Mononuclear cell (primary cell): Measurements from ENCODE around the gene CCDC117. TPM values are rescaled to one million over a fixed set of nuclear protein-coding genes. Genes with fewer than 3 reads are reported as not detected.
"Not testable (repeated sequence)": the region's sequence is repeated elsewhere in the genome, so short reads cannot be mapped to it uniquely, and the experiment has no call there.

Experiments used
- H3K27me3 ChIP-seq: 2 replicates; pipeline ENCODE4 v1.6.0; 2011; ENCODE audit warnings: low read length, control low read depth; ENCODE audit not compliant: insufficient read depth
- H3K4me1 ChIP-seq: 2 replicates; pipeline ENCODE4 v1.5.1; 2011; ENCODE audit warnings: mild to moderate bottlenecking, low read length, control low read depth; ENCODE audit not compliant: insufficient read depth
- H3K4me3 ChIP-seq: 2 replicates; pipeline ENCODE4 v1.5.1; 2011; ENCODE audit warnings: mild to moderate bottlenecking, low read length, moderate library complexity
- H3K9me3 ChIP-seq: 2 replicates; pipeline ENCODE4 v1.5.1; 2011; ENCODE audit warnings: low read depth, mild to moderate bottlenecking, control low read depth, low read length
- total RNA-seq: library from RNA; depleted of rRNA; stranded (reverse); fragments of >200 nt; gene quantifications from one replicate; pipeline ENCODE4 v1.2.3, GENCODE V29; 2012

The CCDC117 gene
- total RNA-seq, 1 donor = 26.3 TPM

GRCh38 chr22:28808716-28809355 is 36.3 kb downstream of the CCDC117 start:
- peaks cover 64% of the 10 kb centered on the region for H3K4me1 ChIP-seq
- no peak overlapping the region for H3K4me3 ChIP-seq
- no peaks in the 10 kb centered on the region for H3K27me3 ChIP-seq
- no peaks in the 10 kb centered on the region for H3K9me3 ChIP-seq

- Histone ChIP-seq H3K9me3 (no peaks in the 10 kb centered on the region), H3K4me1 (peaks cover 85% of the 10 kb centered on the region), H3K27me3 (no peaks in the 10 kb centered on the region), H3K4me3 (no peak overlapping the region)
Observed at GRCh38 chr22:28810821-28811491, 38.5 kb downstream of the CCDC117 start.

GRCh38 chr22:28812516-28812915 is 40.0 kb downstream of the CCDC117 start:
- H3K9me3 ChIP-seq = no peaks in the 10 kb centered on the region
- no peaks in the 10 kb centered on the region for H3K27me3 ChIP-seq
- peaks cover 83% of the 10 kb centered on the region for H3K4me1 ChIP-seq
- no peak overlapping the region for H3K4me3 ChIP-seq

- Histone ChIP-seq H3K4me1 (peaks cover 82% of the 10 kb centered on the region), H3K9me3 (no peaks in the 10 kb centered on the region), H3K4me3 (no peak overlapping the region), H3K27me3 (no peaks in the 10 kb centered on the region)
Observed at GRCh38 chr22:28813772-28814518, 41.5 kb downstream of the CCDC117 start.

- no peak overlapping the region for H3K4me3 ChIP-seq
- H3K27me3 ChIP-seq = no peaks in the 10 kb centered on the region
- peaks cover 82% of the 10 kb centered on the region for H3K4me1 ChIP-seq
- no peaks in the 10 kb centered on the region for H3K9me3 ChIP-seq
Observed at GRCh38 chr22:28815111-28815510, 42.6 kb downstream of the CCDC117 start.

GRCh38 chr22:28815729-28816128 is 43.2 kb downstream of the CCDC117 start:
- no peak overlapping the region for H3K4me3 ChIP-seq
- H3K27me3 ChIP-seq = no peaks in the 10 kb centered on the region
- H3K4me1 ChIP-seq = peaks cover 78% of the 10 kb centered on the region
- H3K9me3 ChIP-seq = no peaks in the 10 kb centered on the region

GRCh38 chr22:28817064-28817463 is 44.6 kb downstream of the CCDC117 start:
- Histone ChIP-seq H3K27me3 (no peaks in the 10 kb centered on the region), H3K9me3 (no peaks in the 10 kb centered on the region), H3K4me1 (peaks cover 75% of the 10 kb centered on the region), H3K4me3 (no peak overlapping the region)

- peaks cover 71% of the 10 kb centered on the region for H3K4me1 ChIP-seq
- H3K4me3 ChIP-seq = no peak overlapping the region
- H3K9me3 ChIP-seq = no peaks in the 10 kb centered on the region
Observed at GRCh38 chr22:28817919-28818859, 45.7 kb downstream of the CCDC117 start.

GRCh38 chr22:28819253-28820096 is 47.0 kb downstream of the CCDC117 start:
- peaks cover 64% of the 10 kb centered on the region for H3K4me1 ChIP-seq

More at GRCh38 chr22:28817919-28818859, 45.7 kb downstream of the CCDC117 start:
- H3K27me3 ChIP-seq = no peaks in the 10 kb centered on the region

GRCh38 chr22:28820885-28821284 is 48.4 kb downstream of the CCDC117 start:
- no peak overlapping the region for H3K4me3 ChIP-seq
- no peaks in the 10 kb centered on the region for H3K9me3 ChIP-seq
- peaks cover 50% of the 10 kb centered on the region for H3K4me1 ChIP-seq
- H3K27me3 ChIP-seq = no peaks in the 10 kb centered on the region

More at GRCh38 chr22:28819253-28820096, 47.0 kb downstream of the CCDC117 start:
- H3K4me3 ChIP-seq = no peak overlapping the region
- no peaks in the 10 kb centered on the region for H3K27me3 ChIP-seq
- no peaks in the 10 kb centered on the region for H3K9me3 ChIP-seq

GRCh38 chr22:28821452-28821851 is 49.0 kb downstream of the CCDC117 start:
- peaks cover 50% of the 10 kb centered on the region for H3K4me1 ChIP-seq
- H3K9me3 ChIP-seq = no peaks in the 10 kb centered on the region
- no peak overlapping the region for H3K4me3 ChIP-seq
- H3K27me3 ChIP-seq = no peaks in the 10 kb centered on the region

GRCh38 chr22:28822930-28823551 is 50.5 kb downstream of the CCDC117 start:
- no peaks in the 10 kb centered on the region for H3K27me3 ChIP-seq
- no peaks in the 10 kb centered on the region for H3K9me3 ChIP-seq
- peaks cover 59% of the 10 kb centered on the region for H3K4me1 ChIP-seq
- no peak overlapping the region for H3K4me3 ChIP-seq

GRCh38 chr22:28824455-28824854 is 52.0 kb downstream of the CCDC117 start:
- not testable (repeated sequence) for H3K4me3 ChIP-seq, H3K9me3 ChIP-seq, H3K27me3 ChIP-seq
- peaks cover 53% of the 10 kb centered on the region for H3K4me1 ChIP-seq
